K562 (cell line): Measurements from ENCODE around the gene TMIGD1. TPM values are rescaled to one million over a fixed set of nuclear protein-coding genes. Genes with fewer than 3 reads are reported as not detected.

Experiments
- ATAC-seq: fragments of 200-7000 bp; cut with Tn5 transposase; 3 replicates; pipeline ENCODE4 v1.9.1; 2020; ENCODE audit warnings: moderate library complexity
- BruUV-seq: library from RNA; stranded (reverse); fragments of 400-500 nt; replicated peaks from 2 replicates; lab custom pipeline; 2021; lab: Mats Ljungman, UMichigan
- CTCF ChIA-PET: fragments of 300-600 bp; formaldehyde crosslinking; extraction: SDS; loops from one replicate; lab custom pipeline; 2021; ENCODE audit warnings: low intra/inter-chr PET ratio; lab: Yijun Ruan, JAX
- POLR2A ChIA-PET: fragments of 300-600, 350-650 bp; sonication (Branson Sonifier 250); formaldehyde crosslinking; extraction: SDS; loops from one replicate; lab custom pipeline; 2021; ENCODE audit warnings: antibody characterized with exemption, inconsistent platforms; lab: Yijun Ruan, JAX
- DNase-seq, 4 experiments: peaks; one replicate each; pipeline versions ENCODE4 v3.0.0 to v3.0.0-alpha.2; 2011 to 2018; ENCODE audit warnings: low spot score in 3 of 4, mixed read lengths in 3 of 4; ENCODE audit errors: extremely low read depth in 1 of 4
- FAIRE-seq: peaks from 2 replicates; lab custom pipeline; 2011; peaks lifted over from hg19 to GRCh38; lab: Jason Lieb, UNC
- H2AFZ ChIP-seq: 2 replicates; pipeline ENCODE4 v1.6.0; 2011; ENCODE audit warnings: low read depth, low read length, control low read depth, inconsistent platforms
- H3K27ac ChIP-seq: fragments of 200-600 bp; 3 replicates; pipeline ENCODE4 v1.8.0; 2011; ENCODE audit warnings: low read depth, mild to moderate bottlenecking, control low read depth, inconsistent platforms, low read length, moderate library complexity, mixed read lengths; ENCODE audit errors: extremely low read depth
- H3K27me3 ChIP-seq, 2 experiments: fragments of 300-600 bp in 1 of 2; 2 replicates in 1 of 2; 3 replicates in 1 of 2; pipeline versions ENCODE4 v1.6.0 to v1.8.0; 2011; ENCODE audit warnings: inconsistent platforms in 2 of 2, low read length in 2 of 2, mild to moderate bottlenecking in 1 of 2, mixed read lengths in 1 of 2, moderate library complexity in 1 of 2; ENCODE audit not compliant: control insufficient read depth in 2 of 2, insufficient read depth in 2 of 2
- H3K36me3 ChIP-seq: fragments of 300-600 bp; 3 replicates; pipeline ENCODE4 v1.8.0; 2011; ENCODE audit warnings: mild to moderate bottlenecking, low read length, inconsistent platforms; ENCODE audit not compliant: control insufficient read depth, insufficient read depth
- H3K4me1 ChIP-seq, 2 experiments: fragments of 200-600 bp in 1 of 2; replicated peaks in 1 of 2; 2 replicates in 1 of 2; 3 replicates in 1 of 2; pipeline versions ENCODE4 v1.5.1 to v1.8.0; 2011; ENCODE audit warnings: inconsistent platforms in 2 of 2, low read length in 2 of 2, mild to moderate bottlenecking in 1 of 2, mixed read lengths in 1 of 2, moderate library complexity in 1 of 2; ENCODE audit not compliant: control insufficient read depth in 2 of 2, insufficient read depth in 2 of 2
- H3K4me2 ChIP-seq: 2 replicates; pipeline ENCODE4 v1.6.1; 2011; ENCODE audit warnings: low read length, control low read depth, inconsistent platforms, mixed read lengths; ENCODE audit not compliant: insufficient read depth
- H3K4me3 ChIP-seq: fragments of 200-600 bp; sonication (generic), shearing (Covaris generic); 2 replicates; pipeline ENCODE4 v1.5.1; 2016; ENCODE audit warnings: control low read depth, inconsistent platforms
- H3K79me2 ChIP-seq: fragments of 200-600 bp; 3 replicates; pipeline ENCODE4 v1.8.0; 2011; ENCODE audit warnings: low read length, inconsistent platforms; ENCODE audit not compliant: control insufficient read depth, insufficient read depth
- H3K9ac ChIP-seq, 2 experiments: 2 replicates each; pipeline versions ENCODE4 v1.6.0 to v1.6.1; 2011; ENCODE audit warnings: low read depth in 2 of 2, low read length in 2 of 2, control low read depth in 1 of 2, inconsistent platforms in 1 of 2, mild to moderate bottlenecking in 1 of 2, mixed read lengths in 1 of 2; ENCODE audit not compliant: insufficient read depth in 1 of 2
- H3K9me1 ChIP-seq: one replicate; pipeline ENCODE4 v1.6.0; 2011; ENCODE audit warnings: inconsistent platforms, mild to moderate bottlenecking, low read length, moderate library complexity; ENCODE audit not compliant: control insufficient read depth, insufficient read depth
- H3K9me3 ChIP-seq: replicated peaks from 2 replicates; pipeline ENCODE4 v1.5.1; 2011; ENCODE audit warnings: low read depth, low read length, inconsistent platforms; ENCODE audit not compliant: control insufficient read depth, insufficient read depth
- H4K20me1 ChIP-seq: replicated peaks from 2 replicates; pipeline ENCODE4 v1.6.1; 2011; ENCODE audit warnings: low read length, inconsistent platforms, mixed read lengths; ENCODE audit not compliant: control insufficient read depth, insufficient read depth
- BRCA1 ChIP-seq, 2 experiments: fragments of 450-650 bp in 1 of 2; sonication (generic) in 1 of 2; formaldehyde crosslinking in 1 of 2; IDR thresholded peaks; 2 replicates each; pipeline versions ENCODE4 v1.5.0 to v1.6.1; 2017 to 2020; ENCODE audit warnings: mild to moderate bottlenecking in 1 of 2, missing genetic modification reagents in 1 of 2
- CREB3L1 ChIP-seq: fragments of 450-650 bp; IDR thresholded peaks from 2 replicates; pipeline ENCODE4 v1.6.1; 2014; ENCODE audit warnings: low read depth, mild to moderate bottlenecking, moderate library complexity, borderline replicate concordance
- KAT7 ChIP-seq: sonication (generic); formaldehyde crosslinking; IDR thresholded peaks from 2 replicates; pipeline ENCODE4 v1.8.0; 2022; ENCODE audit warnings: missing genetic modification reagents, mild to moderate bottlenecking, borderline replicate concordance
- NR0B1 ChIP-seq: fragments of 450-650 bp; IDR thresholded peaks from one replicate; pipeline ENCODE4 v1.6.1; 2018; ENCODE audit warnings: mild to moderate bottlenecking, moderate library complexity; ENCODE audit not compliant: partially characterized antibody
- PYGO2 ChIP-seq: fragments of 450-650 bp; IDR thresholded peaks from 2 replicates; pipeline ENCODE4 v1.6.1; 2016; ENCODE audit warnings: mild to moderate bottlenecking, missing genetic modification characterization, moderate library complexity, missing compliant biosample characterization
- RBM34 ChIP-seq: fragments of 200-400 bp; formaldehyde crosslinking; IDR thresholded peaks from 2 replicates; pipeline ENCODE4 v1.6.1; 2018; ENCODE audit warnings: low read length, borderline replicate concordance; ENCODE audit not compliant: insufficient read depth
- SMARCA5 ChIP-seq: fragments of 450-650 bp; IDR thresholded peaks from 2 replicates; pipeline ENCODE4 v1.6.1; 2016
- SMARCE1 ChIP-seq: fragments of 450-650 bp; IDR thresholded peaks from 2 replicates; pipeline ENCODE4 v1.7.1; 2016; ENCODE audit warnings: mild to moderate bottlenecking
- TOE1 ChIP-seq, 2 experiments: fragments of 450-650 bp in 1 of 2; sonication (generic) in 1 of 2; formaldehyde crosslinking in 1 of 2; IDR thresholded peaks; 2 replicates each; pipeline versions ENCODE4 v1.7.1 to v1.8.0; 2016 to 2022; ENCODE audit warnings: borderline replicate concordance in 2 of 2, mild to moderate bottlenecking in 2 of 2, antibody characterized with exemption in 1 of 2, inconsistent platforms in 1 of 2, low read depth in 1 of 2, missing genetic modification reagents in 1 of 2, moderate library complexity in 1 of 2
- ZC3H4 ChIP-seq: sonication (generic); formaldehyde crosslinking; IDR thresholded peaks from 2 replicates; pipeline ENCODE4 v1.9.0; 2021; ENCODE audit warnings: missing genetic modification reagents, borderline replicate concordance
- WGBS: fragments of 100-300 bp; shearing (Covaris generic); methylation state at CpG from one replicate; pipeline ENCODE4 v1.1.6; 2016; ENCODE audit warnings: low coverage, mixed read lengths; ENCODE audit not compliant: insufficient coverage; ENCODE audit errors: missing lambda C conversion rate; 5-methylcytosine and 5-hydroxymethylcytosine counted together
- in situ Hi-C: fragments of 300-500 bp; cut with MboI; formaldehyde crosslinking; loops from 4 replicates; pipeline ENCODE4 v1.15.0; 2018; ENCODE audit warnings: inconsistent platforms, mixed read lengths
- intact Hi-C: fragments of 100-400 bp; cut with micrococcal nuclease; formaldehyde crosslinking; loops from 2 replicates; pipeline ENCODE4 v1.14.2; 2022
- polyA plus RNA-seq, 8 experiments: library from polyadenylated mRNA; depleted of rRNA in 4 of 8; stranded (reverse) in 5 of 8; unstranded in 3 of 8; fragments of >200 nt; fragmentation: Nextera tagmentation in 2 of 8; fragmentation: Illumina TruSeq in 1 of 8; extraction: Ambion mirVana in 2 of 8; extraction: Trizol in 1 of 8; gene quantifications; 2 replicates each; pipeline versions ENCODE4 v1.2.1 to v1.2.3, GENCODE V29; 2011 to 2014; ENCODE audit warnings: inconsistent platforms in 1 of 8, missing spikeins in 1 of 8
- total RNA-seq, 7 experiments: library from RNA; depleted of rRNA in 6 of 7; stranded (reverse); fragments of >200 nt in 6 of 7; fragmentation: Illumina TruSeq in 2 of 7; extraction: Trizol in 2 of 7; gene quantifications; 2 replicates each; pipeline versions ENCODE4 v1.2.1 to v1.2.3, GENCODE V29; 2011 to 2021; ENCODE audit warnings: low replicate concordance in 1 of 7

The TMIGD1 gene
- total and polyA plus RNA-seq, 9 of the 15 experiments (the other 6 are each of a cell fraction or from before 2014, with no cell fraction given), result not detected

GRCh38 chr17:30297715-30298114 lies 36.1 kb downstream of the TMIGD1 start:
- 35% methylated on average over 4 of the region's 4 CpGs for WGBS
- H3K36me3 ChIP-seq, result no peaks in the 10 kb centered on the region
- H3K9ac ChIP-seq, result no peak overlapping the region
- H3K79me2 ChIP-seq, result no peaks in the 10 kb centered on the region
- ChIA-PET POLR2A (no interaction called here), CTCF (no interaction called here)
- no peaks in the 10 kb centered on the region for H3K9me3 ChIP-seq
- no peaks in the 10 kb centered on the region for H4K20me1 ChIP-seq
- no peak overlapping the region for H3K27ac ChIP-seq
- ATAC-seq, result no peak
- FAIRE-seq, result no peak
- intact Hi-C loops, result no loop called here
- H3K4me2 ChIP-seq, result no peak overlapping the region
- in situ Hi-C loops, result no loop called here
- H3K9me1 ChIP-seq, result no peaks in the 10 kb centered on the region
- DNase-seq, result no peak
- BruUV-seq, result no TSS peak
- 0 out of 5 replicates have a peak, but pooled peaks cover 0 to 2% of the 10 kb centered on the region in 2 experiments for H3K4me1 ChIP-seq
- no peaks in the 10 kb centered on the region for H3K27me3 ChIP-seq
- no peak overlapping the region for H2AFZ ChIP-seq
- no peak overlapping the region for H3K4me3 ChIP-seq
- TF ChIP-seq KAT7 (CRISPR knock-in tag), result no peak
- no peak for TF ChIP-seq RBM34
- TF ChIP-seq SMARCE1, result no peak
- TF ChIP-seq CREB3L1, result no peak
- TF ChIP-seq BRCA1 (IDR thresholded peaks at IDR 0.05), result no peak
- TF ChIP-seq BRCA1 (CRISPR knock-in tag; IDR thresholded peaks at IDR 0.05), result no peak
- no peak for TF ChIP-seq TOE1 (IDR thresholded peaks at IDR 0.05; ENCODE audit: borderline replicate concordance)
- no peak for TF ChIP-seq TOE1 (CRISPR knock-in tag; IDR thresholded peaks at IDR 0.05; ENCODE audit: borderline replicate concordance, low read depth)
- no peak for TF ChIP-seq NR0B1
- no peak for TF ChIP-seq PYGO2
- no peak for TF ChIP-seq ZC3H4 (CRISPR knock-in tag)
- TF ChIP-seq SMARCA5, result no peak
- TF ChIP-seq, all 486 proteins: peak for 0
